ENCODE measurements around the gene MAP3K13.

Gene MAP3K13

DNA sequence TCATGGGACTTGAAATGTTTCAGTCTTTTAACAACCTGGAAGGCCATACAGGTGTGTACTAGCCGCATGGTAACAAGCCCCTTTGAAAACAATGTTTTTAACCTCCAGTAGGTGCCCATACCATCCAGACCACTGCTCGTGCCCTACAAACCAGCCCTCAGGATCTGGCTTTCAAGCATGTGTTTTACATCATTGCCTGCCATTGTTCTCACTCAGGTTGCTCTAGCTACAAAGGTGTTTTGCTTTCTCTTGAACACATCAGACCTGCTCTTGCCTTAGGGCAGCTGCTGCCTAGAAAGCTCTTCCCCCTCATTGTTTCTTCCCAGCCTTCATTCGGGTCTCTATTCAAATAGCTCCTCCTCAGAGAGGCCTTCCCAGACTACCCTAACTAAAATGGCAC is 32.3 kb upstream of the MAP3K13 start:
- Histone ChIP-seq H3K9me3 (ENCODE audit: control insufficient read depth, insufficient read depth, low read length) (no peaks in the 10 kb centered on the region), H3K36me3 (ENCODE audit: insufficient read depth, low read length) (no peaks in the 10 kb centered on the region), H3K9ac (ENCODE audit: low read depth, low read length) (no peak overlapping the region), H3K4me1 (ENCODE audit: insufficient read depth, low read length) (no peaks in the 10 kb centered on the region)

GRCh38 chr3:185332026-185332735 is 30.8 kb upstream of the MAP3K13 start:
- no peak overlapping the region for H3K9ac ChIP-seq (ENCODE audit: low read depth, low read length)

GRCh38 chr3:185335799-185336198 is 27.1 kb upstream of the MAP3K13 start:
- no peaks in the 10 kb centered on the region for H3K9me3 ChIP-seq (ENCODE audit: control insufficient read depth, insufficient read depth, low read length)
- no peaks in the 10 kb centered on the region; the same call in 1 of the 2 replicates for H3K4me1 ChIP-seq (ENCODE audit: insufficient read depth, low read length)
- H3K9ac ChIP-seq (ENCODE audit: low read depth, low read length) = no peak overlapping the region
- no peaks in the 10 kb centered on the region for H3K36me3 ChIP-seq (ENCODE audit: insufficient read depth, low read length)

More at GRCh38 chr3:185332026-185332735, 30.8 kb upstream of the MAP3K13 start:
- Histone ChIP-seq H3K9me3 (ENCODE audit: control insufficient read depth, insufficient read depth, low read length) (no peaks in the 10 kb centered on the region), H3K36me3 (ENCODE audit: insufficient read depth, low read length) (no peaks in the 10 kb centered on the region), H3K4me1 (ENCODE audit: insufficient read depth, low read length) (no peaks in the 10 kb centered on the region; the same call in 1 of the 2 replicates)

DNA sequence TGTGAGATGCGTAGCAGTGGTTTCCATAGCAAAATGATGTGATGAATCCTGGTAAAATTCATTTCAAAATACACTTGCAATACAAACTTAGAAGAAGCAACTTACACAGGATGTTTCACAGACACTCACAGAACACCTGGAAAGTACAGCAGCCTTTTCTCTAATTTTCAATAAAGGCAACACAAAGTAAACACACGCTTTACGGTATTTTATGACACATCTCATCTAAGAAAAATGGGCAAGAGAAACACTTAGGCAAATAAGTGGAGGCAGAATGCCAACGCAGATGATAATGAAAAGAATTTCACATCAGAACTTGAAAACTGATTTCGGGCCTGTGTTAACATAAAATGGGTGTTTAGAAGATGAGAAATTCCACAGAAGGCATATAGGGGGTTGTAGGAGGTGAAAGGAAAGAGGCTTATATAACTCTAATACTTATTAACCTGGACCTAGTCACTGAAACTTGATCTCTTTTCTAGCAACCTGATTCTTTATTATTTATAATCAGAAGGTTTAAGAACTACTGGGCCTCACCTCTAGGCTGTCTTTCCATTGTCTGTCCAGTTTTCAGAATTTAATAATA is 25.6 kb upstream of the MAP3K13 start:
- no peak overlapping the region for H3K9ac ChIP-seq (ENCODE audit: low read depth, low read length)
- no peaks in the 10 kb centered on the region; the same call in 1 of the 2 replicates for H3K4me1 ChIP-seq (ENCODE audit: insufficient read depth, low read length)
- no peaks in the 10 kb centered on the region for H3K36me3 ChIP-seq (ENCODE audit: insufficient read depth, low read length)
- H3K9me3 ChIP-seq (ENCODE audit: control insufficient read depth, insufficient read depth, low read length) = no peaks in the 10 kb centered on the region

DNA sequence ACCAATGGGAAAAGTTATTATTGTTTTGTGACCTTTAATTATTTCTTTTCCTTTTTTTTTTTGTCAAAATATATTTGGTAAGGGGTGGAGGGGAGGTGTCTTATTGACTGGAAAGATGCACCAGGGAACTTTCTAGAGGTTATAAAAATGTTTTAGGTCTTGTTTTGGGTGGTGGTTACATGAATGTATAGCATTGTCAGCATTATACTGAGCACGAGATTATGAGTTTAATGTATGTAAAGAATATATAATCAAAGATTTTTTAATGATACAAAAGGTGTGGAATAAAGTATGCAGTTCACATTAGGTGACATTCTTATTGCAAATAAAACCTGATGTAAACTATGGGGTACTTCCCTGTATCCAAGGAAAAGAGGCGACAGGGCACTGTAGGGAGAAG is 23.0 kb upstream of the MAP3K13 start:
- H3K4me1 ChIP-seq (ENCODE audit: insufficient read depth, low read length) = no peaks in the 10 kb centered on the region; the same call in 1 of the 2 replicates
- no peak overlapping the region for H3K9ac ChIP-seq (ENCODE audit: low read depth, low read length)
- no peaks in the 10 kb centered on the region for H3K36me3 ChIP-seq (ENCODE audit: insufficient read depth, low read length)
- H3K9me3 ChIP-seq (ENCODE audit: control insufficient read depth, insufficient read depth, low read length) = no peaks in the 10 kb centered on the region

DNA sequence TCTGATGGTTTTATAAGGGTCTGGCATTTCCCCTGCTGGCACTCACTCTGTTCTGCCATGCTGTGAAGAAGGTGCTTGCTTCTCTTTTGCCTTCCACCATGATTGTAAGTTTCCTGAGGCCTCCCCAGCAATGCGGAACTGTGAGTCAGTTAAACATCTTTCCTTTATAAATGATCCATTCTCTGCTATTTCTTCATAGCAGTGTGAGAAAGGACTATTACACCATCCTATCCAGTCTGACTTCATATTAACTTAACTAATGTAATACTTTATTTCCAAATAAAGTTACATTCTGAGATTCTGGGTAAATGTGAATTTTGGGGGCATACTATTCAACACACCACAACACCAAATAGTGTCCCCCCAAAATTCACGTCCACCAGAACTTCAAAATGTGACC is 22.2 kb upstream of the MAP3K13 start:
- Histone ChIP-seq H3K9me3 (ENCODE audit: control insufficient read depth, insufficient read depth, low read length) (no peaks in the 10 kb centered on the region), H3K4me1 (ENCODE audit: insufficient read depth, low read length) (no peaks in the 10 kb centered on the region; the same call in 1 of the 2 replicates), H3K9ac (ENCODE audit: low read depth, low read length) (no peak overlapping the region), H3K36me3 (ENCODE audit: insufficient read depth, low read length) (no peaks in the 10 kb centered on the region)

DNA sequence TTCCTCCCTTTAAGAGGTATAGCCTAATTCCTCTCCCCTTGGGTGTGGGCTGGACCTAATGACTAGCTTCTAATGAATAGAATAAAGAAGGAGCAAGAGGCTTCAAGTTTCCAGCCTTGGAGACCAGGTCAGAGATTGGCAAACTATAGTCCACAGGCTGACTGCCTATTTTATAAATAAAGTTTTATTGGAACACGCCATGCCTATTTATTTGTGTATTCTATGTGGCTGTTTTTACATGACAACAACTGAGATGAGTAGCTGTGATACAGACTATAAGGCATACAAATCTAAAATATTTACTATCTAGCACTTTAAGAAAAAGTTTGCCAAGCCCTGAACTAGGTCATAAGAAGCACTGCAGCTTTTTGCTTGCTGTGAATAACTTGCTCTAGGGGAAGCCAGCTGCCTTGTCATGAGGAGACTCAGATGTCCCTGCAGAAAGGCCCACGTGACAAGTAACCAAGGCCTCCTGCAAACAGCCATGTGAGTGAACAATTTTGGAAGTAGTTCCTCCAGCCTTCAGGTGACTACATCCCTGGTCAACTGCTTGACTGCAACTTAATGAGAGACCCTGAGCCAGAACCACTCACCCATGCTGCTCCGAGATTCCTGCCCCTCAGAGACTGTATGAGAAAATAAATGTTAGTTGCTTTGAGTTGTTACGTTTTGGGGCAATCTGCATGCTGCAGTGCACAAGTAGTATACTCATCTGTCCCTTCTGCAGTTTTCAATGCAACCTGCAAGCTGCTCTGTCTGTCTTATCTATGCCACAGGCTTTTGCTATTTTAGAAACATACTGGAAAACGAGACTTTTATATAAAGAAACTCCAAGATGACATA is 21.1 kb upstream of the MAP3K13 start:
- H3K4me1 ChIP-seq (ENCODE audit: insufficient read depth, low read length) = no peaks in the 10 kb centered on the region
- H3K36me3 ChIP-seq (ENCODE audit: insufficient read depth, low read length) = no peaks in the 10 kb centered on the region
- H3K9me3 ChIP-seq (ENCODE audit: control insufficient read depth, insufficient read depth, low read length) = no peaks in the 10 kb centered on the region
- no peak overlapping the region for H3K9ac ChIP-seq (ENCODE audit: low read depth, low read length)

DNA sequence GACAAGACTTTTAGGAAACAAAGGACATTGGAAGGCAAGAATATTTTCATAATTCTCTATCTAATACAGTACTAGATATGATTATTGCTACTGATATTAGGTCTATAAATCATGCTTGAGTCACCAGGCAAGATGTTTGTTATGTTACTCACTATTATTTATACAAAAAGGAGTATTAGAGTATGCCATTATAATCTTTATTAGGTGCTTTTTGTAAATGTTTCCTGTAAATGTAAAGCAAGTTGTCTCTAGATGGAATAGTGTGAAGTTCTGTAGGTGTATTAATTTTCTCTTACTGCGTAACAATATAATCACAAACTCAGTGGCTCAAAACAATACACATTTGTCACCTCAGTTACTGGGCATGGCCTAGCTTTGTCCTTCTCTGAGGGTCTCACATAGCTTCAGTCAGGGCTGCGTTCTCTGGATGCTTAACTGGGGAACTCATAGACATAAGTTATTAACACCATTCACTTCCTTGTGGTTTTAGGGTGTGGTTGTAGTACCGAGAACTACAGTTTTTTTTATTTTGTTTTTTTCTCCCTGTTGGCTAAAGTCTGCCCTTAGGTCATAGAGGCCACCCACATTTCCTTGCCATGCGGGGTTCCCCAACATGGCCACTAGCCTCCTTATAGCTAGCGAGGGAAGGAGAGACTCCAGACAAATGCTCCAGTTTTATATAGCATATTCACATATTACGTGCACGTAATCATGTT is 20.3 kb upstream of the MAP3K13 start:
- H3K9me3 ChIP-seq (ENCODE audit: control insufficient read depth, insufficient read depth, low read length) = no peaks in the 10 kb centered on the region
- H3K4me1 ChIP-seq (ENCODE audit: insufficient read depth, low read length) = no peaks in the 10 kb centered on the region
- no peaks in the 10 kb centered on the region for H3K36me3 ChIP-seq (ENCODE audit: insufficient read depth, low read length)
- no peak overlapping the region for H3K9ac ChIP-seq (ENCODE audit: low read depth, low read length)

GRCh38 chr3:185347399-185347798 is 15.5 kb upstream of the MAP3K13 start:
- H3K9ac ChIP-seq (ENCODE audit: low read depth, low read length) = no peak overlapping the region
- no peaks in the 10 kb centered on the region for H3K9me3 ChIP-seq (ENCODE audit: control insufficient read depth, insufficient read depth, low read length)
- H3K36me3 ChIP-seq (ENCODE audit: insufficient read depth, low read length) = no peaks in the 10 kb centered on the region
- no peaks in the 10 kb centered on the region for H3K4me1 ChIP-seq (ENCODE audit: insufficient read depth, low read length)

DNA sequence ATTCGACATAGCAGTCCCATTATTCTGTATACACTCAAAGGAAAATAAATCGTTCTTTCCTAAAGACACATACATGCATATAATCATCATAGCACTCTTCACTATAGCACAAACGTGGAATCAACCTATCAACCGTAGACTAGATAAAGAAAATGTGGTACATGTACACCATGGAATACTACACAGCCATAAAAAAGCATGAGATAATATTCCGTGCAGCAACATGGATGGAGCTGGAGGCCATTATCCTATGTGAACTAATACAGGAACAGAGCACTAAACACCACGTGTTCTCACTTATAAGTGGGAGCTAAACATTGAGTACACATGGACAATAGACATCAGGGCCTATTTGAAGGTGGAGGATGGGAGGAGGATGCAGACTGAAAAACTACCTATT is 12.1 kb upstream of the MAP3K13 start:
- no peaks in the 10 kb centered on the region for H3K9me3 ChIP-seq (ENCODE audit: control insufficient read depth, insufficient read depth, low read length)
- H3K9ac ChIP-seq (ENCODE audit: low read depth, low read length) = no peak overlapping the region
- no peaks in the 10 kb centered on the region for H3K4me1 ChIP-seq (ENCODE audit: insufficient read depth, low read length)
- H3K36me3 ChIP-seq (ENCODE audit: insufficient read depth, low read length) = no peaks in the 10 kb centered on the region

GRCh38 chr3:185351396-185351795 is 11.5 kb upstream of the MAP3K13 start:
- Histone ChIP-seq H3K9ac (ENCODE audit: low read depth, low read length) (no peak overlapping the region), H3K36me3 (ENCODE audit: insufficient read depth, low read length) (no peaks in the 10 kb centered on the region), H3K9me3 (ENCODE audit: control insufficient read depth, insufficient read depth, low read length) (no peaks in the 10 kb centered on the region), H3K4me1 (ENCODE audit: insufficient read depth, low read length) (no peaks in the 10 kb centered on the region)

GRCh38 chr3:185353225-185353624 is 9.7 kb upstream of the MAP3K13 start:
- Histone ChIP-seq H3K4me1 (ENCODE audit: insufficient read depth, low read length) (no peaks in the 10 kb centered on the region), H3K9me3 (ENCODE audit: control insufficient read depth, insufficient read depth, low read length) (no peaks in the 10 kb centered on the region), H3K9ac (ENCODE audit: low read depth, low read length) (no peak overlapping the region)

GRCh38 chr3:185353823-185354614 is 8.9 kb upstream of the MAP3K13 start:
- Histone ChIP-seq H3K4me1 (ENCODE audit: insufficient read depth, low read length) (no peaks in the 10 kb centered on the region), H3K9ac (ENCODE audit: low read depth, low read length) (no peak overlapping the region), H3K9me3 (ENCODE audit: control insufficient read depth, insufficient read depth, low read length) (no peaks in the 10 kb centered on the region), H3K36me3 (ENCODE audit: insufficient read depth, low read length) (no peaks in the 10 kb centered on the region)

More at GRCh38 chr3:185353225-185353624, 9.7 kb upstream of the MAP3K13 start:
- no peaks in the 10 kb centered on the region for H3K36me3 ChIP-seq (ENCODE audit: insufficient read depth, low read length)
